GM21717 (cell line): ENCODE data around the gene MZB1.

ENCODE experiments used
- ATAC-seq: cut with Tn5 transposase; IDR thresholded peaks from one replicate; pipeline ENCODE4 v1.9.1; 2021; ENCODE audit warnings: mild to moderate bottlenecking, moderate library complexity; ENCODE audit not compliant: unreplicated experiment

MZB1 gene

DNA sequence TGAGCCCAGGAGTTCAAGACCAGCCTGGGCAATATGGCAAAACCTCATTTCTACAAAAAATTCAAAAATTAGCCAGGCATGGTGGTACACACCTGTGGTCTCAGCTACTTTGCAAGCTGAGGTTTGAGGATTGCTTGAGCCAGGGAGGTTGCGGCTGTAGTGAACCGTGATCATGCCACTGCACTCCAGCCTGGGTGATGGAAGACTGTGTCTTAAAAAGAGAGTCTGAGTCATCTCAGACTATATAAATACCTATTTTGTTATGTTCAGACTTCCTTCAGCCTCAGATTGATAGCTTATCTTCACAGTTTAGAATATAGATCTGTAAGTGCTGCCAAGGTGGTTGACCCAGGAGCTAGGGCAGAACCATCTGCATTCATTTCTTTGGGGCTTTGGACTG is 49.7 kb downstream of the MZB1 start:
- no peak for ATAC-seq
